HL-60 (cell line): ENCODE data around the gene AREG.

Experiments
- DNase-seq, 2 experiments: peaks; one replicate each; pipeline ENCODE4 v3.0.0-alpha.2; 2010 to 2020; ENCODE audit warnings: low read depth in 1 of 2, low spot score in 1 of 2
- H3K27ac ChIP-seq: fragments of 250-450 bp; sonication (Bioruptor Pico); replicated peaks from 2 replicates; pipeline ENCODE4 v1.5.1; 2020; ENCODE audit warnings: mild to moderate bottlenecking, moderate library complexity
- H3K27me3 ChIP-seq: fragments of 250-450 bp; sonication (Bioruptor Pico); 2 replicates; pipeline ENCODE4 v1.5.1; 2021; ENCODE audit warnings: mild to moderate bottlenecking, moderate library complexity; ENCODE audit not compliant: insufficient read depth, poor library complexity, severe bottlenecking
- H3K4me3 ChIP-seq: replicated peaks from 2 replicates; pipeline ENCODE4 v1.5.1; 2011; ENCODE audit warnings: mild to moderate bottlenecking, control low read depth, low read length; ENCODE audit not compliant: insufficient read depth
- CTCF ChIP-seq: IDR thresholded peaks from one replicate; pipeline ENCODE4 v1.5.1; 2011; ENCODE audit warnings: low read length, control low read depth, inconsistent platforms; ENCODE audit not compliant: insufficient read depth
- GABPA ChIP-seq: IDR thresholded peaks from 2 replicates; pipeline ENCODE4 v1.6.1; 2012; ENCODE audit warnings: low read depth
- POLR2AphosphoS5 ChIP-seq: IDR thresholded peaks from 2 replicates; pipeline ENCODE4 v1.6.1; 2012; ENCODE audit warnings: low read depth
- SPI1 ChIP-seq: IDR thresholded peaks from 2 replicates; pipeline ENCODE4 v1.6.1; 2012; ENCODE audit warnings: low read depth, mild to moderate bottlenecking, borderline replicate concordance
- TF ChIP-seq, protein P1 (sequence below): IDR thresholded peaks from 2 replicates; pipeline ENCODE4 v1.6.1; 2012; ENCODE audit warnings: low read depth; ENCODE audit not compliant: insufficient replicate concordance

The AREG gene

DNA sequence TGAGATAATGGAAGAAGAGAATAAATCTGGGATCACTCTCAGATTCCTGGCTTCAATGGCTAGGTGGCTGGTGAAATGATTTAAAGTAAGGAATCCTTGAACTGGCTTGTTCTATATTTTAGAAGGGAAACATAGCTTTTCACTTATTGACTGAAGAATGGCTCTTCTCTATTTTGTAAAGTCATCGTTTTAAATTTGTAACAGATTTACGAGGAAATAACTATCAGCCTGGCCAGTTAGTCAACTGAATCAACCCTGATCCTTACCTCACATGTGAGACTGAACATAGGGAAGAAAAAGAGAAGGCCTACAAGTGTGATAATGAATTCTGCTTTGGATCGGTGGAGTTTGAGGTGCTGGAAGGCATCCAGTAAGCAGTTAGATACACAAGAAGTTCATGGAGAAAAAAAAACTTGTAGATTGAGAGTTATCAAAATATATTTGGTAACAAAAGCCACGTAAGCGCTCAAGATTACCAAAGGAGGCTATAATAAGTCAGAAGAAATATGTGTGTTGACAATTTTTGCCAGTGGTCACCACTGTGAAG lies 12.0 kb downstream of the AREG start:
- no peak for DNase-seq
- Histone ChIP-seq H3K4me3 (no peak overlapping the region), H3K27ac (no peak overlapping the region), H3K27me3 (no peaks in the 10 kb centered on the region)
- TF ChIP-seq POLR2AphosphoS5 (no peak), GABPA (no peak), SPI1 (no peak), CTCF (no peak)
- TF ChIP-seq, protein P1, sequence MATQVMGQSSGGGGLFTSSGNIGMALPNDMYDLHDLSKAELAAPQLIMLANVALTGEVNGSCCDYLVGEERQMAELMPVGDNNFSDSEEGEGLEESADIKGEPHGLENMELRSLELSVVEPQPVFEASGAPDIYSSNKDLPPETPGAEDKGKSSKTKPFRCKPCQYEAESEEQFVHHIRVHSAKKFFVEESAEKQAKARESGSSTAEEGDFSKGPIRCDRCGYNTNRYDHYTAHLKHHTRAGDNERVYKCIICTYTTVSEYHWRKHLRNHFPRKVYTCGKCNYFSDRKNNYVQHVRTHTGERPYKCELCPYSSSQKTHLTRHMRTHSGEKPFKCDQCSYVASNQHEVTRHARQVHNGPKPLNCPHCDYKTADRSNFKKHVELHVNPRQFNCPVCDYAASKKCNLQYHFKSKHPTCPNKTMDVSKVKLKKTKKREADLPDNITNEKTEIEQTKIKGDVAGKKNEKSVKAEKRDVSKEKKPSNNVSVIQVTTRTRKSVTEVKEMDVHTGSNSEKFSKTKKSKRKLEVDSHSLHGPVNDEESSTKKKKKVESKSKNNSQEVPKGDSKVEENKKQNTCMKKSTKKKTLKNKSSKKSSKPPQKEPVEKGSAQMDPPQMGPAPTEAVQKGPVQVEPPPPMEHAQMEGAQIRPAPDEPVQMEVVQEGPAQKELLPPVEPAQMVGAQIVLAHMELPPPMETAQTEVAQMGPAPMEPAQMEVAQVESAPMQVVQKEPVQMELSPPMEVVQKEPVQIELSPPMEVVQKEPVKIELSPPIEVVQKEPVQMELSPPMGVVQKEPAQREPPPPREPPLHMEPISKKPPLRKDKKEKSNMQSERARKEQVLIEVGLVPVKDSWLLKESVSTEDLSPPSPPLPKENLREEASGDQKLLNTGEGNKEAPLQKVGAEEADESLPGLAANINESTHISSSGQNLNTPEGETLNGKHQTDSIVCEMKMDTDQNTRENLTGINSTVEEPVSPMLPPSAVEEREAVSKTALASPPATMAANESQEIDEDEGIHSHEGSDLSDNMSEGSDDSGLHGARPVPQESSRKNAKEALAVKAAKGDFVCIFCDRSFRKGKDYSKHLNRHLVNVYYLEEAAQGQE = no peak

- no peak overlapping the region for H3K27ac ChIP-seq
- H3K4me3 ChIP-seq = no peak overlapping the region
- no peaks in the 10 kb centered on the region for H3K27me3 ChIP-seq
- TF ChIP-seq SPI1 (no peak), GABPA (no peak), CTCF (no peak), POLR2AphosphoS5 (no peak)
- TF ChIP-seq, protein P1 = no peak
- DNase-seq = no peak
Observed at GRCh38 chr4:74460833-74461232, 15.9 kb downstream of the AREG start.

GRCh38 chr4:74463123-74463522 lies 18.2 kb downstream of the AREG start:
- H3K4me3 ChIP-seq = no peak overlapping the region
- DNase-seq = no peak
- no peak overlapping the region for H3K27ac ChIP-seq
- no peak for TF ChIP-seq CTCF
- no peak for TF ChIP-seq POLR2AphosphoS5
- no peak for TF ChIP-seq SPI1
- TF ChIP-seq, protein P1 = no peak
- no peak for TF ChIP-seq GABPA
- no peaks in the 10 kb centered on the region for H3K27me3 ChIP-seq
